ENCODE measurements around the gene CHCHD6.

Gene CHCHD6

DNA sequence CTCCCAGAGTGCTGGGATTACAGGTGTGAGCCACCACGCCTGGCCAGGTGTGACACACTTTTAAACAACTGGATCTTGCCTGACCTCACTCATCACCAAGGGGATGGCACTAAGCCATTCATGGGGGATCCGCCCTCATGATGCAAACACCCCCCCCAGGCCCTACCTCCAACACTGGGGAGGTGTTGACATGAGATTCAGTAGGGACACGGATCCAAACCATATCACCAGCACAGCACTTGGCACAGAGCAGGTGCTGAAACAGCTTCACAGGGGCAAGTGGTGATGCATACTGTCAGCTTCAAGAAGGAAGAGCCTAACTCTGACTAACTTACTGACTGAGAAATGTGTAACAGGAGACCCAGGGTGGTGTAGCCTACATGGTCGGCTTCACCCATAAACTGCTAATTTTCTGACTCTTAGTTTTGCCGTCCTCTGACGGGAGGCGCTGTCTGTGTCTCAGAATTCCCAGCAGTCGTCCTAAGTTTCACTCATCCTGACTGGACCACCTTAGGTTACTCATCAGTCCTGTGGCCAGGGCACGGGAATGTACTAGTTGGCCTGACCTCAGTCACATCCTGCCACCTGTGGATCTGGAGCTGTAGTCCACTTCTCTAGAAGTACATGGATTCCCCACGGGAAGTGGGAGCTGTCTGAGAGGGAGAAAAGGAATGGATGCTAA is 197.0 kb downstream of the CHCHD6 start:
- no peak for DNase-seq

DNA sequence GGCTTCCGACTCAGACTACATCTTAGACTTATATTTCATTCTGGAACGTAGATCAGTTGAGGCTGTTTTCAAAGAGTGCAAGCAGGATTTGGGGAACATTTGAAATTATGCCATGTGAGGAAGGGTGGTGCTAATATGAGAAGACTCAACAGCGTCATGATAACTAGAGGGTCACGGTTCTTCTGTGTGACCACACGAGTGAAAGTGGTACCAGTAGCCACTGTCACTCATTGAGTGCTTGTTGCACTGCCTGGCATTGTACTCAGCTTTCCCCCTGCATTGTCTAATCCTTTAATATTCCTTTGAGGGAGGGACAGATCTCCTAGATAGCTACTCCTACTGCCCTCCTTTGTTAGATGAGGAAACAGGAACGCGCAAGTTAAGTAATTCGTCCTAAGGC is 197.6 kb downstream of the CHCHD6 start:
- DNase-seq = no peak

DNA sequence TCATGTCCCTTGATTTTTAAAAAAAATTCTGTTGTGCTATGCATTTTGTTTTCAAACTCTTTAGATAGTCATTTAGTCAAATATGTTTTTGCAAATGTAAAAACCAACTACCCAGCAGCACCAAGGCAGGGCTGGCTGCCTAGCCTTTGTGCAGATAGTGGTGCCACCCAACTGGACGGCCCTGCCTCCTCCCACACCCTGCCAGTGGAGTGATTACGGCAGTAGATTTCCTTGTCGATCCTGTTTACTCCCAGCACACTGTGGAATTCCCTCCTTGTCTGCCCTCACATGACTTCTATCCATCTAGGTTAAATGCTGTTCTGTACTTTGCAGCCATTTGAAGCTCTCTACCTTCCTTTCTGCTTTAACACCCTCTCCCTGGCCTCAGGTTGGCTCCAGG is 199.5 kb downstream of the CHCHD6 start:
- DNase-seq = no peak

DNA sequence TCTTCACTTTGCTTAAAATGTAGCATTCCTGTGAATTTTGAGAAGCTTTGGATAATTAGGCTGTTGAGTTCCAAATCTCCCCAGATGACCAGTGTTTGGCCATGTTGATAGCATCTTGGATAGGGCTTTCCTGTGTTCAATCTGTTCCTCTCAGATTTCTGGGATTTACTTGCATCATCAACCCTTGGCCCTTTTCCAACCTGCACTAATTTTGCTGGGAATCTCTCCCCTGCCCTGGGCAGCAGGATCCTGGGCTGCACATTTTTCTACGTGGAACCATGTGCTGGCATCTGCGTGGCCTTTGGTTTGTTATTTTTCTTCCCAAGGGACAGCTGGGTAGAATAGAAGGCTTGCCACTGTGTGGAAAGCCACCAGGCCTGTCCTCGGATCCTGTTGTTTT is 203.5 kb downstream of the CHCHD6 start:
- DNase-seq = peak in 1 of 2 experiments; percentile 51

DNA sequence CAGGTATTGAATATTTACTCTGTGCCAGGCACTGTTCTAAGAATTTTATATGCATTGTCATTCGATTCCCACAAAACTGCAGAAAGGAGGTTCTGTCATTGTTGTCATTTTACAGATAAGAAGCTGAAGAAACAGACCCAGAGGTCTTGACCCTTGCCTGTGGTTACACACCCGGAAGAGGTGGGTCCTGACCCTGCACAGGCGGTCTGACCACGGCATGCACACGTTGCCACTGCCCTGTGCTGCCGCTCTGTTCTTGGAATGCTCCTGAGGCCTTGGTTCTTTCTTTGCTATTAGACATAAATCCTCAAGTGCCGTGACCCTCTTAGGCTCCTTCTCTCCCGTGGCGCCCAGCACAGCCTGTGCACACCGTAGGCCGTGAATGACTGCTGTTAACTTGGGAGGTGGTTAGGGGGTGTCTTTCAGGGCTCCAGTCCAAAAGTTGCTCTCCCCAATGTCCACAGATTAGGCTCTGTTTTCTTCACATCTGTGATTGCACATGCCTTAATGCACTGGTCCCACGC is 204.8 kb downstream of the CHCHD6 start:
- no peak for DNase-seq

DNA sequence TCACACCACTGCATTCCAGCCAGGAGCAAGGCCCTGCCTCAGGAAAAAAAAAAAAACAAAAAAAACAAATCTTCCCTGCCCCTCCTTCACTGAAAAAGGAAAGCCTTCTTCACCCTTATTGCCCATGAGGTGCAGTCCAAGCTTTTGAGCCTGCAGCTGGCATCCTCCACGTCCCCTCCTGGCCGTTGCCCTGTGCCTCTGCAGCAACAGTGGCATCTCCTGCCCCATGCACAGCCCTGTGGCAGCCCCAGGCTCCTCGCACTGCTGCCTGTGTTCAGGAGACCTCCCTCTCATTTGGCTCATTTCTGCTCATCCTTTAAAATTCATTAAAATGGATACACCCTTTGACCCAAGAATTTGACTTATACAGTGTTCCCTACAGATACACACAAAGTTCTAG is 206.2 kb downstream of the CHCHD6 start:
- no peak for DNase-seq

DNA sequence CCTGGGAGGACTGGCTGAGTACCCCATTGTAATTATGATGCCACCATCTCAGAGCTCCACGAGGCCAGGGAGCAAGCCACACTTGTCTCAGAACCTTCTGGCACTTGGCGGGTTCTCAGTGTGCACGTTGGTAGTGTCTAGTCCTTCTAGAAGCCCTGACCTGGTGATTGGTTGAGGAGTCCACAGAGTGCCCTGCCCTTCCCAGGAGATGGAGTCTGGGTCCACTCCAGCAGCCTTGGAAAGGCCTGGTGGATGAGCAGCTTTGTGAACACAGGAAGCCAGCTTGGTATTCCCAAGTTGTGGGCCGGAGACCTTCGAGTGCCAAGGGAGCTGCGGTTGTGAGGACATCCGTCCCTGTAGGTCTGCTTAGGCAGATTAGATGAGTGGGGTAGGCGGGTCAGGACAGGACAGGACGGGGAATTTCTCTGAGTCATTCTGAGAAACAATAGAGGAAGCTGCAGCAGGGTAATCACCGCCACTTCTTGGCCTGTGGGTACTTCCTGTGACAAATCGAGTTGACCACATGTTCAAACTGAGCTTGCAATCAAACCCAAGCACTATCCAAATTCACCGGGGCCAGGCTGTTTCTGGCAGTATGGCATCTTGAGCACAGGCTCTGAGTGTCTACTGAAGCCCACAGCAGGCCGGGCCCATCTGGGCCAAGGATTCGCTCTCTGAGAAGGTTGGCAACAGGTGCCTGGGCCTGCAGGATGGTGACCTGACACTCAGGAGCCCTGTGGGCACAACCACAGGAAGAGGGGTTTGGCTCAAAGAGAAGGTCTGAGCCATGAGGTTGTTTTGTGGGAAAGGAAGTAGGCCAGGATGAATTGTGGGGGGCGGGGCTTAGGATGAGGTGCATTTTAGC is 207.4 kb downstream of the CHCHD6 start:
- DNase-seq = peak in 1 of 2 experiments; percentile 46

DNA sequence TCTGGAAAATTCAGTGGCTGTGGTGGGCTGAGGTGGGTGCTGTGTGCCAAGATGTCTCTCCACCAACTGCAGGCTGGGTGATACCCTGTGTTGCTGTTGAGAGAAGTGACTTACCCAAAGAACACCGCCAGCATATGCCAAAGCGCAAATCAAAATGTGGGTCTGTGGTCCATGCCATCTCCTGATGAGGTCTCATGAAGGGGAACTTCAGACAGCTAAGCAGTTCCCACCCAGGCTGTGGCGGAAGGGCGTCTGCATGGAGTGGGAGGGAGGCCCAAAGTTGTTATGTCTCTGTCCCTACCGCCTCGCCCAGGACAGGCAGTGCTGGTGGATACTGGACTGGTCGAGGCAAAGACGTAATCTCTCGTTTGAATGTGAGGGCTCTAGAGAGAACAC is 208.0 kb downstream of the CHCHD6 start:
- DNase-seq = no peak

DNA sequence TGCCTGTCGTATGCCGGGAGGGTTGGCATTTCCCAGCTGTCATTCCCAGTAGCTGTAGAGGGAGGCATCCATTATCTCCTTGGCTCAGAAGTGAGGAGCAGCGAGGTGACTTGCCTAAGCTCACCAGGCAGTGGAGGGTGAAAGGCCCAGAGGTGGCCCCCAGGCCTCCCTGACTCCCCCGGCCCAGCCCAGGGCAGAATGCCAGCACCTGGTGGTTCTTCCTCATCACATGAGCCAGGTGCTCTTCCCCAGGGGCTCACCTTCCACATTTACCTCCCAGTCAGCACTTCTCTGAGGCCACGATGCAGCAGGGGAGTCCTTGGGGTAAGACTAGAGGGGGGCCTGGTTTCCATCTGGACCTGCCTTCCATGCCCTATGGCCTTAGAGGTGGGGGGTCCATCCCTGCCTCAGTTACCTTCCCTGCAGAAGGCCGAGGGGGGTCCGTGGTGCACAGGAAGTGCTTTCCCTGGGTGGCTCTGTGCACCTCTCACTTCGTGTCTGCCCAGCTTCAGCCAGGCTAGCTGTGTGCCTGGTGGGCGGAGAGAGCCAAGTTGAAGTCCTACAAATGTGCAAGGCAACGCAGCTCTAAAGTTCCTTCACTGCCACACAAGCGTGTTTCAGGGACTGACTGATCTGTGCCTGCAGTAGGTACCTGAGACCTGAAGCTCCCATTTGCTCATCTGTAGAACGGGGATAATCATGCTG is 208.6 kb downstream of the CHCHD6 start:
- DNase-seq = no peak

DNA sequence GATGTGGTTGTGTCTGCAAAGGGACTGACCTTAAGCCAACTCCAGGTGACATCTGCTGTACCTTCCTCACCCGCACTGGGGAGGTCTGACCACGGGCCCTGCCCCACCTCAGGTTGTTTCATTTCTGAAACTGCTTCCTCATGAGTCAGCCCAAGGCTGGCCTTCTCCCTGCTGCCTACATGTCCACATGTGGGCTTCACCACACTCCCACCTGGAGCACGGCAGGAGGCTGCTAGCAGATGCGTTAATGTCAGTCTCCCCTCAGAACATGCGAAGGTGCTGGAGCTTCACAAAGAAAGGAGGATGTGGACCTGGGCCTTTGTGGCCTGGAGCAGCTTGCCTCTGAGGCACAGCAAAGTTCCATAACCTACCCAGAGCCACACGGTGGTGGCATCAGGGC is 209.5 kb downstream of the CHCHD6 start:
- DNase-seq = no peak

DNA sequence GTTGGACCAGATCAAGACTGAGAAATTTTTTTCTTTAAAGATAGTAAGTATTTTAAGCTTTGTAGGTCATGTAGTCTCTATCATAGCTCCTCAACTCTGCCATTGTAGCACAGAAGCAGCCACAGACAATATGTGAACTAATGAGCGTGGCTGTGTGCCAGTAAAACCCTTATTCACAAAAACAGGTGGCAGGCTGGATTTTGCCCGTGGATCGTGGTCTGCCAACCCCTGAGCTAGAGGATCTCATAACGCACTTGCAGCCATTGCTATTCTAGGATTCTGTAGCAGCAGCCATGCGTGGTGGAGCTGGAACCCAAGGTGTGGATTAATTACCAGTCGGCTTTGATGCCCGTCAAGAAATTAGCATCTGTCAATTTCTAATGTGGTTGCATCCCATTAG is 210.2 kb downstream of the CHCHD6 start:
- peak in 1 of 2 experiments; percentile 44 for DNase-seq

DNA sequence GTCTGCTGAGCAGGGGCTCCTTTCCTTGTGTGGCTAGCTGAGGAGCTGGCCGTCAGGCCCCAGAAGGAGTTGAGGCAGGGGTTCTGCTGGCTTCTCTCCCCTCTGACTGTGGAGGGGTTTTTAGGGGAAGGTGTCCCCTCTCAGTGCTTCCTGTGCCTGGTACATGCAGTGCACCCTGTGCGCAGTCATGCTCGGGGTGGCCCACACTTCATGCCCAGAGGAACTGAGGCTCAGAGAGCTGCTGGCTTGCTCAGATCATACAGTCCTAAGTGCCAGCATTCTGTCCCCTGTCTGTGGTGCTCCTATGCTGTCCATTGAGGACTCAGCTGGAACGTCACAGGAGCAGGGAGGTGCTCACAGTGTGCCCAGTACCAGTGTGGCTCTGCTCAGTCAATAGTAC is 211.0 kb downstream of the CHCHD6 start:
- no peak for DNase-seq

DNA sequence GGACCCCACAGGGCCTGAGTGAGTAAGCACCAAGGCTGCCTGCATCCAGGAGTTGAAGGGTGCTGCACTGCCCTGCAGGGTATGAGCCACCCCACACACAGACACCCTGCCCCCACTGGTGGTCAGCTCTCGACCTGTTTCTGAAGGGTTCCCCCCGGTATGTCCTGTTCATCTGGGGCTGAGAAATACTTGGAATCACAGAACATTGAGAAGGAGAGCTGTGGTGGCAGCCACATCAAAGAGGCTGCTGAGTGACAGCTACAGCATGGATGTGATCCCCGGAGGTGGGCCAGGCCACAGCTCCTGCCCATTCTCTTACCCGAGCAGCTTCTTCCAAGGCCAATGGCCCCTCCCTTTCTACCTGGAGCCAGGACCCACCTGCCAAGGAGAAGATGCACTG is 212.5 kb downstream of the CHCHD6 start:
- DNase-seq = no peak

DNA sequence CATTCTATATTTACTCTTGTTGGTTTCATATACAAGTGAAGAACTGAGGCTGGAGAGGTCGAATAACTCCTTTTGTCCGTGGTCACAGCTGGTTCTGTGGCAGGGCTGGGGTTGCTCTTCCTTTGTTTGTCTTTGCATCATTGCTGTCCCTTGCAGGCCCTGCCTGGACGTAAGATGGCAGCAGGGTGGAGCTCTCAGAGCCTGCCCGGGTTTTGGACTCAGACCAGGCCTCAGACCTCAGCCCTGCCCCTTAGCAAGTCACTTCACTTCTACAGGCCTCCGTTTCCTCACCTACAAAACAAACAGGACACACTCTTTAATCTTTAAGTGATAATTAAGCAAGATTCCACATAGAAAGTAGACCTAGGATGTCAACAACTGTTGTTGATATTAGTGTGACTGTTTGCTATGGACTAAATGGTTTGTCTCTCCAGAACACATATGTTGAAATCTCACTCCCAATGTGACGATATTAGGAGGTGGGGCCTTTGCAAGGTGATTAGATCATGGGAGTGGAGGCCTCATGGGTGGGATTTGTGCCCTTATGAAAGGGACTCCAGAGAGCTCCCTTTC is 213.3 kb downstream of the CHCHD6 start:
- no peak for DNase-seq

DNA sequence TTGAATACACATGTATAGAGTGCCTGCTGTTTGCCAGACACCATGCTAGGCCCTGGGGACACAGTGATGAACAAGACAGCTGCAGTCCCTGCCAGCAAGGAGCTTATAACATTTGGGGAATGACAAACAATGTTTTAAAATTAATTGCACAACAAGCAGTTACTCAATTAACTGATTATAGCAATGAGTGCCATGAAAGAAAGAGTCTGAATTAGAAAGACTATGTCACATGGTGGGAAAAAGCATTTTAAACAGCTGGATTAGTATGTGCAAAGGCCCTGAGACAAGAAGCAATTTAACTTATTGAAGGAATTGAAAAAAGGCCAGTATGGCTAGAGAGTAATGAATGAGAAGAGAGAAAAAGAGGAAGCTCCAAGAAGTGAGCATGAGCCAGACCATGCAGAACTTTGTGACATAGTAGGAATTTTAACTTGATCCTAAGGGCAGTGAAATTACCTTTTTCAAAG is 214.3 kb downstream of the CHCHD6 start:
- no peak for DNase-seq

DNA sequence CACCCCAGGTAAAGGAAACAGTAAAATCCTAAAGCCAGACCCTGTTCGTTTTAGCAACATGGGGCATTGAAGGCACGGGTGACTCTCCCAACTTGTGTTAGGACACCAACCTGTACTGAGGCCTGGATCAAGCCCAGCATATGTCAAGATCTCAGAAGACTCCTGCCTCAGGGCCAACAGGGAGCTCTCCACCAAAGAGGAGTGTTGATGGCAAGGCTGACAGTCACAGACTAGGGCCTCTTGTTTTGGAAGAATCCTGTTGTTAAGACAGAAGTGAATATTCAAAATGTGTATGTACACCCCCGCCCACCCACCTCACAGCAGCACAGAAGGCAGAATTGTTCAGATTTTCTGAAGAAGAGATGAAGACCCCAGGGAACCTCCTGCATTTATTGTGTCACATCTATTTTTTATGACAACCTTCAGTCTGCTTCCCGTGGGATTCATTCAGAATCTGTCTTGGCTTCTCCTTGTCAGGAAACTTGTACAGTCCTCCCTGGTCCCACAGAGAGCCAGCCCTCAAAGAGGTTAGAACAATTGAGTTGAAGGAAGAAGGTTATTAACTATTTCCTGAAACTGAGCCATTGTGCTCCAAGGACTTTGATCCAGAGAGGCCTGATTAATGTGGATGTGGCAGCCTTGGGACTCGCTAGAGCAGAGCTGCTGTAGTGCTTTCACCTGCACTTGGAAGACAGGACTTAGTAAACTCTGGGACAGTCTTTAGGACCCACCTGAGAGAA is 217.2 kb downstream of the CHCHD6 start:
- DNase-seq = no peak

DNA sequence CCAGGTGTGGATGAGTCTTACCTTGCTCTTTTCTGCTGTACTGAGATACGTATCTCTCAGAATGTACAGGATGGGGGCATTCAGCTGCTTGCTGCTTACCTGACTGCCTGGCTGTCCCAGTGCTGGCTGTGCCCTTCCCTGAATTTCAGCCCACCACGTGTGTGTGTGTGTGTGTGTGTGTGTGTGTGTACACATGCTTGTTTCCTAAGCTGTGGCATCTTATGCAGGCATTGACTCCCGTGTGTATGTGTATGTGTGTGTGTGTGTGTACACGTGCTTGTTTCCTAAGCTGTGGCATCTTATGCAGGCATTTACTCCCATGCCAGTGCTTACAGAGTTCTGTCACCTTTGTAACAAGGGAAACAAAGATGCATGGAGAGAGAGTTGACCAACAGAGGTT is 218.4 kb downstream of the CHCHD6 start:
- DNase-seq = no peak

DNA sequence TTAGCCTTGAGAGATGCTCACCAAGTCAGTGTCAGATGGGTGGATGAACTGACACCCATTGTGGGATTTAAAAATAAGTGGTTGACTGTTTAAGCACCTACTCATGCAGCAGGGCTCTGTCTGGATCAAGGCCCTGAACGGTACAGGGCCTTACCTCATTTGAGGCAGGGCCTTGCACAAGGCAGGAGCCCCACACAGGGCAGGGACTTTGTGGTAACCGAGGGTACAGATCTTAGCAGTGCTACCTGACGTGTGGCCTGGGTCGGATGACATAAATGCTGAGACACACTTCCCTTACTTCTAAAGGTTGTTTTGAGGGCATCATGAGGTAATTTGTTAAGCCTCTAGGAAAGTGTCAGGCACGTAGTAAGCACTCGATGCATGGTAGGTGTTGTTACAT is 219.4 kb downstream of the CHCHD6 start:
- no peak for DNase-seq

DNA sequence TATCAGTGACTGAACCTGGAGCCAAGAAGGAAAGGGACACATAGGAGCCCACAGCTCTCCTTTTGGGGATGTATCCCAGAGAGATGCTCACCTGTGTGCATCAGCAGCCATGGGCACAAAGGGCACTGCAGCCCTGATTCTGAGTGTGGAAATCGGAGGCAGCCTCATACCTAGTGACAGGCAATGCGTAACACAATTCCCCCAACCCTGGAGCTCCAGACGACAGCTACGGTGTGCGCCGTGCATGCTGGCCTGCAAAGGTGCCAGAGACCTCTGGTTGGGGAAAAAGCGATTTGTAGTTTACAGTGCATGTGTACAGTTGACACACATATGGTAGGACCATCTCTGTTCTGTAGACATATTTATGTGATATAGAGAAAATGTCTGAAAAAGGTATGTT is 219.9 kb downstream of the CHCHD6 start:
- no peak for DNase-seq

DNA sequence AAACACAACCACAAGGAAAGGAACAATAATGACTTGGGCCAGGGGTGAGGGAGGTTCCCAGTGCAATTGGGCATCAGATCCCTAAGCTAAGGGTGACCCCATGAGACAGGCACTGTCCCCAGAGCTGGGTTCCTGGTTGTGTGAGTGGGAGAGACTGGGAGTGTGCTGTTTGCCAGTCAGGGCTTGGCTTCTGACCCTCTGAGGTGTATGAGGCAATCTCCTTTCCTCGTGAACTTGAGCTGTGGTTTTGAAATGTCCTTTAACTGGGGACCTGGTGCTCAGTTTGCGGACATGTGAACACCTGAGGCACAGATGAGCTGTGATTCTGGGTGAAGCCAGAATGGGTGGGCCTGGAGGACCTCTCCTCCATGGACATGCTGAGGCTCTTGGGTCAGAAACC is 220.4 kb downstream of the CHCHD6 start:
- DNase-seq = no peak

DNA sequence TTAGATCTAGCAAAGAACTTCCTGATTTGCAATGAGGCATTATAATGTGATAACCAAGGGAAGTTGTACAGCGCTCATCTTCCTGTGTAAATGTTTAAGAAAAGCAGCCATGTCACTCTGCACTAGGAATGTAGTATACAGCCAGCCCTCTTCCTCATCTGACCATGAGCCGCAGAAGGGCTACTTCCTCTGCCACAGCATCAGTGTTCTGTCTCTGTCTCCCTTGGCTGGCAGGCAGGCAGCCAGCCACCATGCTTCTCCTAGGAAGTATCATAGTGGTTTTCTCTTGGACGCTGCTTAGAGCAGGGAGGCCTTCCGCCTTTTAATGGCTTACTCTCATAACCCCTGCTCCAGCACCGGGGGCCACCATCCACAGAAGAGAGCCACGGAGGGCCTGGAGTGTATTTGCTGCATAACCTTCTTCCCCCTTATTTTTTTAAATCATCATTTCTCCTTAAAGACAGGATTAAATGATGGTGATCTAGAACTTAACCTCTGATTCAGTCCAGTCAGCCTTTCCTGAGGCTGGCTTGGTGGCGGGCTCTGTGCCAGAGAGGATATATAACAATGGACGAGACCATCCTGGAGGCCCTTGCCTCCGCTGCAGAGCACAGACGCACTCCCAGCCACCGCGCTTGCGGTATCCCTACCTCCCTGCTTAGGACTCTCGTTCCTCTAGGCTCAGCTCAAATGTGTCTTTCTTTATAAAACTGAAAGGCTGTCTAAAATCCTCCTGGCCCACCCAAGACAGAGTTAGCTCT is 221.6 kb downstream of the CHCHD6 start:
- DNase-seq = no peak

All from NCI-H446 (cell line).